ENCODE results near the gene ASPHD2.
A peak's percentile ranks its signal among the peaks of the same experiment; 100 is the strongest.
"Not testable (repeated sequence)": the region's sequence is repeated elsewhere in the genome, so short reads cannot be mapped to it uniquely, and the experiment has no call there.

Gene ASPHD2

DNA sequence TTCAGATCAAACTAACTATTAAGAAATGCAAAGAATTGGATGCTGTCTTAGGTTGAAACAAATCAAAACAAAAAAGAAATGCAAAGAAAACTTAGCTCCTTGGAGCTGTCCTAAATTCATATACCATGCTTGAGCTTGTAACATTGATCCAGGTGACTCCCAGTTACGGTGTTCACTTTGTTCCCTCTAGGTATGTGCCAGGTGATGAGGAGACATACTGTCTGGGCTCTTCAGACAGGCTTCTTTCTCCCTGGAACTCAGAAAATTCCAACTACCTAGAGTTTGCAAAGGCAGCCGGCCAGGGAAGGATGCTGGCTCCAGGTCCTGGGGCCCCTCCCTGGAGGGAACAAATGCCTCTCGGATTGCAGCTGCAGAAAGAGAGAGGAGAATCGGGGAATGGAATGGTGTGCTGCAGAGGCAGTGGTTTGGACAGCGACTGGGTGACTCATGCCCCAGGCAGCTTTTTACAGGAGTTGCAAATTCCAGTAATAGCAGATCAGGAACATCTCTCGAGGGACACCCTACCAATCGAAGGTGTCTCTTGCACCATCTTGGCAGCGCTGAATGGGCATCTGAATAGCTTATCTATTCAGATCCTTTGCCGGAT, 12.3 kb upstream of the ASPHD2 start:
- no peak for DNase-seq

DNA sequence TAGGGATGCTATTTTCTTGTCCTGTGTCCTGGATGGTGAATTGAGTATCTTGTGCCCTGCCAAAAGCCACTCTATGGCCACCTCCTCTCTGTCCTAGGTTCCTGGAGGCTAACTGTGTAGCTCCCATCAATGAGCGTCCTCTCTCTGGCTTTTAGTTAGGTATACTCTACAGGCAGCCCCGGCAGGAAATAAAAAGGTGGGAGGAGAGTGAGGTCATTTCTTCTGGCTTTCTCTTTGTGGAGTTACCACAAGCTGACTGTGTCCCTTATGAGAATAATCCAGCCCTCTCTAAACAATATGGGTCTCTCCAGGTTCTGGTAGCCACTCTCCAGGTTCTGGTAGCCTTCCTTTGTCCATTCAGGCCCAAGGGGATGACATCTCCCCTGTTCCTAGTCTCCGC, 11.7 kb upstream of the ASPHD2 start:
- no peak for DNase-seq

DNA sequence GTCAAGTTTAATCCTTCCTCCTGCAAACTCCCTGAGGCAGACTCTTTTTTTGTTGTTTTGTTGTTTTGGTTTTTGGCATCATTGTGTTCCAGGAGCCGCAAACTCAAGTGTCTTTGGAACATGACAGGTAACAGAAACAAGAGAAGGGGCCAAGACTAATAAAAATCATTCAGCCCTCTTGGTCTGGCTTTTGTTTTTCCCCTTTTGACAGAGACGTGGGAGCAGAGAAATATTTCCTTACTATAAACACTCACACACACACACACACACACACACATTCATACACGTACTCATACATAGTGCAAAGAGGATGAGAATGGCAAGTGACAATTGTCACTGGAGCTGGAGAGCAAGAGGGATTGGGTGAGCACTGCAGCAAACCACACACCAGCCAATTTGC, 10.4 kb upstream of the ASPHD2 start:
- no peak for DNase-seq

DNA sequence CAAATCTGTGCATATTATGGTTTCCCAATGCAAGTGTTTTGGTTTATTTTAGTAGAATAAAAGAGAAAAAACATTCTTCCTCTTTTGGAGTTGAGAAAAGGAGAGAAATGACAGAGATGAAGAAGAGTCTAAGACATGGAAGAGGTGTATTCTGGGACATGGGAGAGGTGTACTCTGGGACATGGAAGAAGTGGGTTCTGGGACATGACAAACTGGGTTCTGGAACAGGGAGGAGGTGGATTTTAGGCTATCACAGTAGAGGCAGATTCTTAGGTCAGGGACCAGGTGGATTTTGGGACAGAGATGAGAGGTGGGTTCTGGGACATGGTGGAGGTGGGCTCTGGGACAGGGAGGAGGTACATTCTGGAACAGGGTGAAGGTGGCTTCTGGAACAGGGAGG, 2.1 kb upstream of the ASPHD2 start:
- no peak for DNase-seq

DNA sequence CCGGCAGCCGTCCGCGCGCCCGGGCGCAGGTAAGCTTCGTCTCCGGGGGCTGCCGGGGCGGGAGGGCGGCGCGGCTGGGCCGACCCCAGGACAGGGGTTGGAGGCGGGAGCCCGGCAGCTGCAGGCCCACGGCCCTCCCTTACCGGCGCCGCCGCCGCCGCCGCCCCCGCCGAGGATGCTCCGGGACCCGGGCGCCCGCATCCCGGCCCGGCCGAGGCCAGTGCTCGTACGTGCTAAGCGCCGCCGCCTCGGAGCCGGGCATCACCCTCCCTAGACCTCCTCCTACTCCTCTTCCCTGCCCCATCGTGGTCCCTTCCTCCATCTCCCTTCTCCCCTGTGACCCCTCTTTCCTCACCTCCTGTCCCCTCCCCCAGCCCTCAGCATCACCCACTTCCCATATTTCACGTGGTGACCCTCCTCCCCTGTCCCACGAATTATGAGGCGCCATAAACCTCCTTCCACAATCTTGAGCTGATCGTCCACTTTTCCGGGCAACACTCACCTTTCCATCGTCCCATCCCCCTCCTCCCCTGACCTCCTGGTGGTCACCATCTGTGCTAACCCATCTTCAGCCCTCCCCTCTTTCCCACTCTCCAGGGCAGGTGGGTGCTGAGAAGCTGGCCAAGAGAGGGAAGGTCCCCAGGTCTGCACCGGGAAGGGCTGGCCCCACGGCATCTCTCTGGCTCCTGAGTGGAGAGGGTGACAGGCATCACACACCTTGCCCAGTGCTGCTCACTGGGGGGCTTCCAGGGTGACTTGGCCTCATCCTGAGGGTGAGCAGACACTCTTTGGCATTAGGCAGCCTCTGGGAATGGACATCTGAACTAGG, 612 bp downstream of the ASPHD2 start:
- DNase-seq = no peak

DNA sequence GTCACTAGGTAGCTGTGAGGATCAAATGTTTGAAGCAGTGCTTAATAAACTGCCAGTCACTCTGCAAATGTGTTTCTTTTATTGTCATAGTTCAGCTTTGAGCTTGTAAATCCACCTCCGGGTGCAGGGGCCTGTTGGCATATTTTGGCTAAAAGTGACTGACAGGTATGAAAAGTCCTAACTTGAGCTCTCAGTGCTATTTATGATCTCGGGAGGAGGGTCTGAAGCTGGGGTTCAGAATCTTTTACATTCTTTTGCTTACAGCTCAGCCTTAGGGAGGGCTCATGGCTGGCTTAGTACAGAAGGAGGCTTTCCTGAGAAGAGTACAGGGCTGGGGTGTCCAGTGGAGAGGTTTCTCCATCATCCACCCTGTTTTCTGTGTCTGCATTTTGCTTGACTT, 1.5 kb downstream of the ASPHD2 start:
- no peak for DNase-seq

DNA sequence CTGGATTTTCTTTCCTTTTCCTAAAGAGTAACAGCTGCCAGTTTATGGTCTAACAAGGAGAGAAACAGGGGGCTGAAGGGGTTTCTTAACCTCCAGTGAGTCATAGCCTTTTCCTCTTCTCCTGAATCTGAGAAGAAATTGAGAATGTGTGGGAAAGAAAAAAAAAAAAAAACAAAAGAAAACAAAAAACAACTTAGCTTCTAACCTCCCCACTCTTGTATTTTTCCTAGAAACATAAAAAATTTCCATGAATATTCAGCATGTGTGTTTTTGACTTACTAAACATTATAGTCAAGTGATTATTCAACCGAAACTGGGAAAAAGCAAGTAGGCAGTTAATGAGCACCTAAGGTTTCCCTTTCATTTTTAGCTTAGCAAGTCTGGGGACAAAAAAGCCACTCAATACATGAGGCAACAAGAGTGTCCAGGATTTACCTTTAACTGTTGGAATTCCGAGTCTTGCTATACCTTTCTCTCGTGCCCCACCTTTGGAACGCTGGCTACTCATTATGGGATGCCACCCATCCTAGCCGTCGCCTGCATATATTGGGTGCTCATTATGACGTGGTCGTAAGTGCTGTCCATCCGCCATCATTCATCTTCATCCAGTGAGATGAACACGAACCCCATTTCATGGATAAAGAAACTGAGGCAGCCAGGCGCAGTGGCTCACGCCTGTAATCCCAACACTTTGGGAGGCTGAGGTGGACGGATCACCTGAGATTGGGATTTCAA, 2.4 kb downstream of the ASPHD2 start:
- DNase-seq = no peak

DNA sequence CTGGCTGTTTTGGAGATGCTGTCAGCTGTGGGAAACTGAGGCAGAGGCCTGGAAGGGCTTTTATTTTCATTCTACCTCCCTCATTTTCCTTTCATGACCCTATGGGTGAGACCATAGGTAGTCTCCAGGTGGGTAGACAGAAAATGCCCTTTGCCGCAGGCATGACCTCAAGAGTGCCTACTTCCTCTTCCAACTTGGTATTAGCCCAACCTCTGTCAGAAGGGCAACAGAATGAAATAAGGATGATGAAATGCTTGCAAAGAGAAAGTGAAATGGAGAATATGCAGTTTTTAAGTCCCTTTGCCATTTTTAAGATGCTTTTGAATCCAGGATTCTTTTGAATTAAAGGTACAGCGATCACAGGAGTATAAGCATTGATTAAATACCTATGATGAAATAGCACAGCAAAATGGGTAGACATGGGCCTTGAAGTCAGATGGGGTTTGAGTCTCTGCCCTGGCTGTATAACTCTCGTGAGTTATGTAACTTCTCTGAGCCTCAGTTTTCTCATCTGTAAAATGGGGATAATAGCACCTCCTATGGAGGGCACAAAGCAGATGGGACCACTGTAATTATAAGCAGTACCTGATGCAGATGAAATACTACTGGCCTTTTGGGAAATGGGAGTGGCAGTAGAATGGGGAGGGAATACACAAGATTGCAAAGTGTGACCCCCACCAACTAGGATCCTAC, 3.7 kb downstream of the ASPHD2 start:
- DNase-seq = no peak

DNA sequence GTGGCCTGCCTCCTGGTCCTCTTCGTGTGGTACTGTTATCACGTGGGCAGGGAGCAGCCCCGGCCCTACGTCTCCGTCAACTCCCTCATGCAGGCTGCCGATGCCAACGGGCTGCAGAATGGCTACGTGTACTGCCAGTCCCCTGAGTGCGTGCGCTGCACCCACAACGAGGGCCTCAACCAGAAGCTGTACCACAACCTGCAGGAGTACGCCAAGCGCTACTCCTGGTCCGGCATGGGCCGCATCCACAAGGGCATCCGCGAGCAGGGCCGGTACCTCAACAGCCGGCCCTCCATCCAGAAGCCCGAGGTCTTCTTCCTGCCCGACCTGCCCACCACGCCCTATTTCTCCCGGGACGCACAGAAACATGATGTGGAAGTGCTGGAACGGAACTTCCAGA, 4.7 kb downstream of the ASPHD2 start:
- DNase-seq = no peak

DNA sequence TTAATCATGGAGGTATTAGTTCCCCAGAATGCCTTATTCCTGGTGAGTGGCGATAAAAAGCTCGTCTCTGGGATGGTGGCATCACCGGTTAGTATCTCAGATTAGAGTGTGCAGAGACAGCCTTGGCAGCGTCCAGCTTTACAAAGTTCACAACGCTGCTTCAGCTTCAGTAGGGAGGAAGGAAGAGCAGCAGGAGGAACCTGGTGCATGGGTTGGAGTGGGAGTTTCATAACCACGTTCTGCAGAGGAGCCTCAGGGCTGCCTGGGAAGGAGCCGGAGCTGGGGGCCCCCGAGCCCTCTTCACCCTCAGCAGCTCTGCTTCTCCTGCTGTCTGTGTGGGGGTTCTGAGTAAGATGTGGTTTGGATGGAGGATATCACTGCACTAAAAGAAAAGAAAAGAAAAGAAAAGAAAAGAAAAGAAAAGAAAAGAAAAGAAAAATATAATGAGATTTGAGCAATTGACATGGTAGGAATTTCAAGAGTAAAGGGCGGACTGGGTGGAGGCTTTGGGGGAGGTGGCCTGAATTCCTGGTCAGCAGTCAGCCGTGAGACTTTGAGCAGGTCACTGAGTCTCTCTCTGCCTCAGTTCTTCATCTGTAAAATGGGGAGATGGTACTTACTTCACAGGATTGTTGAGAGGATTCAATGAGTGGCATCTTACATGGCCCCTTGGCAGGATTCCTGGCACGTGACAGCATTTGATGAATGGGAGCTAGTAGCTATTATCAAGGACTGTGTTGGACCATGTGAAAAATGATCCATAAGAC, 6.5 kb downstream of the ASPHD2 start:
- DNase-seq = no peak

DNA sequence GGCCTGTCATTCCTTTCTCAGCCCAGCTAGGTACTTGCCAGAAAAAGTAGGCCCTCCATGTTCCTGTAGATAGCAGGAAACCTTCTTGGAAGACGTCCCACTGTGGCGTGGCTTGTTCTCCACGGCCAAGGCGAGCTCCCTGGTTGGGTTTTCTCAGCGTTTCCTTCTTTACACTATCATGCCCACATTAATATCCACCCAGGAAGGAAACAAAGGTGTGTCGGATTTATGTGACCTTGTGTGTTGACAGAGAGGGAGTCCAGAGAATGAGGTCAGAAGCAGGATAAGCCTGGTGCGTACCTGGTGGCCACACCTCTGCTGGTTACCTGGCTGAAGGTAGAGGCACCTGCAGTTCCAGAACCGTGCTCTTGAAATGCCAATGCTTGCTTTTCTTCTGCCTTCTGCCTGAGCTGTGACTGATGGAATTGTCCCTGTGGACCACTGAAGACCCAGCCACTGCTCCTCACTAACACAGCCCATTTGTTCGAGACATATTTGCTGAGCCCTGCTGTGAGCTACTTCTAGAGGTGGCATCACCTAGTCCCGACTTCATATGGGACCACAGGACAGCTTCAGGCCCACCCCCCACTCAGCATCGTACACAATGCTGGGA, 7.9 kb downstream of the ASPHD2 start:
- DNase-seq = no peak

DNA sequence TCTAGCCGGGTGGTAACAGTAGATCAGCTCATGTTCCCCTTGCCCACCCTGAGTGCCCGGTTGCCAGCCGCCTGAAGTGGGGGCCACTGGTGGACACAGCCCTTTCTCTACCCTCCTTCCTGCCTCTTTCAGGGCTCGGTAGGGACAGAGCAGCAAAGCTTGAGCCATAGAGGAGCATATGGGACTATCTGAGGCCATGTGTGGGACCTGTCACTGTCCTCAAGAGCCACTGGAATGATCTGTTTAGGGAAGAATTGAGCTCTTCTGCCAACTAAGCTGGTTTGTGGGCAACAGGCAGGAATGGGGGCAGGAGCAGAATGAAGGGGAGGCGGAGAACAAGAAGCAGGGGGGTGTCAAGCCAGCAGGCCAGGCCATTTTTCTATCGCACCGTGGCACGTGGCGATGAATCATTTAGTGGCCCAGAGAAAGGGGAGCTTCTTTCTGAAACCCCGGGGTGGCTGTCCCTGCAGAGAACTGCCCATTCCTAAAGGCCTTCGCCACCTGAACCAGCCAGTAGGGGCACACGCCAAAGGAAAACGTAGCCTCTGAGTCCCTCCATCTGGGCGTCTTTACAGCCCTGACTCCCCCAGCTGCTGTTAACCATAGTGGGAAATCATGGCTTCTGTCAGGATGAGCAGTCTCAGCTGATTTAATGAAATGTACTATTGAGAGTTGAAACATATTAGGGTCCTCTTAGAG, 8.8 kb downstream of the ASPHD2 start:
- no peak for DNase-seq

DNA sequence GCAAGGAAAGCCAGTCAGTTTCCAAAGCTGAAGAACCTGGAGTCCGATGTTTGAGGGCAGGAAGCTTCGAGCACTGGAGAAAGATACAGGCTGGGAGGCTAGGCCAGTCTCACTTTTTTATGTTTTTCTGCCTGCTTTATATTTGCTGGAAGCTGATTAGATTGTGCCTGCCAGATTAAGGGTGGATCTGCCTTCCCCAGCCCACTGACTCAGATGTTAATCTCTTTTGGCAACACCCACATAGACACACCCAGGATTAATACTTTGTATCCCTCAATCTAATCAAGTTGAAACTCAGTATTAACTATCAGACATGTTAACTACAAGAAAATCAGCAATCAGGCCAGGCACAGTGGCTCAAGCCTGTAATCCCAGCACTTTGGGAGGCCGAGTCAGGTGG, 9.7 kb downstream of the ASPHD2 start:
- not testable (repeated sequence) for DNase-seq

DNA sequence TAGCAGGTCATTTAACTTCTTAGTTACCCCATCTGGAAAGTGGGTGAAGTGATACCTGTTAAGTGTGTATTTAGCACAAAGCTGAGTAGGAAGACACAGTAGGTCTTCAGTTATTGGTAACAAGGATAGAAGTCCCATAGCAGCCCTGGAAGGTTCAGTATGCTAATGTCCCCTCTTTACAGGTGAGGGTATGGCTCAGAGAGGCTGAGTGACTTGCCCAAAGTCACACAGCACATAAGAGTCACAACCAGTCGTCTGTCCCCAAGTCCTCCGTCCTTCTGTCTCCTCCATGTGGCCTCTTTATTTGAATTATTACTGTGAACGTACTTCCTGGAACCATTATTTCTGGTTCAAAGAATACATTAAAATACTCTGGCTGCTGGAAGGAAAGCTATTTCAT, 10.5 kb downstream of the ASPHD2 start:
- no peak for DNase-seq

DNA sequence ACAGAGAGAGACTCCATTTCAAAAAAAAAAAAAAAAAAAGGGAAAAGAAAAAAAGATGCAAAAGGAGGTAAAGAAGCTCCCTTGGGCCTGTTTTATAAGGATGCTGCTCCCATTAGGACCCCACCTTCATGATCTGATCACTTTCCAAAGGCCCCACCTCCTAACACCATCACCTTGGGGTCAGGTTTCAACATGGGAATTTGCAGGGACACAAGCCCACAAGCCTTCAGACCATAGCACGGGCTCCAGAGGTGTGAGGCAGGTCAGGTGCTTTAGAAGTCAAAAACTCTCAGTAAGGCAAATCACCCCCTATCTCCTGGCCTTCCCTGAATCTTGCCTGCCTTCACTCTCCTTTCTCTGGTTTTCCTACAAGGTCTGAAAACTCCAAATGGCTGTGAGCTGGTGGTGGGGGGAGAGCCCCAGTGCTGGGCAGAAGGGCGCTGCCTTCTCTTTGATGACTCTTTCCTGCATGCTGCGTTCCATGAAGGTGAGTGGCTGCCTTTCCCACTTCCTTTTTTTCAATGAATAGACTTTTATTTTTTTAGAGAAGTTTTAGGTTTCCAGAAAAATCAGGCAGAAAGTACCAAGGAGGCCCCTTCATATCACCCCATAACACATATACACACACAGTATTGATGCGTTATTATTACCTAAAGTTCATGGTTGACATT, 13.2 kb downstream of the ASPHD2 start:
- DNase-seq = no peak

DNA sequence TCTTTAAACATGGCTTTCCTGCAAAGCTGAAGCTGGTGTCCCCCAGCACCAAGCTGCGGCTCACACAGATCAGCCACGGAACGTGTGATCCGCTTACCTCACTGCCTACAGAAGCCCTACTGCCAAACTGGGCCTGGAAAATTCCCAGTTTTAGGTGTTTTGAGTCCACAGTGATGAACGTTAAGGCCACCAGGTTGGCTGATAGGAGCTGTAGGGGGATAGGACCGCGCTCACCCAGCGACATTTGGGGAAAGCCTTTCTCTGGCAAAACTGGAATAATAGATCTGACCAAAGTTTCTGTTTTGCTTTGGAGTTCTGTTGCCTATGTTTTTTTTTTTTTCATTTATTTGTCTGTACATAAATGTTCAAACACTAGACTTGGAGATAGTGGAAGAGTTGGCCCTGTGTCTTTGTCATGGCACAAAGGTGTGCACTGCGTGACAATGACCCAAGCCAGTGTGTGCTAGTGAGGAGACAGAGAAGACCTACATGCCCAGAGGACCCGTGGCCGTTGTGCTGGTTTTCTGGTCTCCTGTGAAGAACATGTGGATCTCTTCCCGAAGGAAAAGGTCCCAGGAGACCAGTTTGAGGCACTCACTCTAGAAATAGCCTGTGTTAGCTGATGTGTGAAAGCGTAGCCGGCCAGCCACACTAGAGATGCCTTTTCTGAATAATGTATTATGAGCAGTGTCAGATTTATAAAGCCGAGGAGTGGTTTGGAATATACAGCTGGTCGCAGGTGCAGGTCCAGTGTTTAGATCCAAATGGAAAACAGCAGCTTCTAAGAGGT, 15.0 kb downstream of the ASPHD2 start:
- no peak for DNase-seq

DNA sequence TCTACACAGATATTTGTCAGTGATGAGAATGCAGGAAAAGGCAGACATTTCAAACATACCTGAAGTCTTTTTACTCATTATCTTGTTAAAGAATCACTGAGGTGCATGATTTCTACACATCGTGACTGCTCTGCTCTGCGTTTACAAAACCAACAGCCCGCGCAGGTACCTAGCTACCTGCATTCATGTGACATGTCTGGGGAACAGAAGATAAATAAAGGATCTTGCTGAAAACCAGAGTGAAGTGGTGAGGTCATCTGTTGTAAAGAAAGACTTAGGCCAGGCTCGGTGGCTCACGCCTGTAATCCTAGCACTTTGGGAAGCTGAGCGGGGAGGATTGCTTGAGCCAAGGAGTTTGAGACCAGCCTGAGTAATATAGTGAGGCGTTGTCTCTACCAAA, 15.7 kb downstream of the ASPHD2 start:
- DNase-seq = no peak

DNA sequence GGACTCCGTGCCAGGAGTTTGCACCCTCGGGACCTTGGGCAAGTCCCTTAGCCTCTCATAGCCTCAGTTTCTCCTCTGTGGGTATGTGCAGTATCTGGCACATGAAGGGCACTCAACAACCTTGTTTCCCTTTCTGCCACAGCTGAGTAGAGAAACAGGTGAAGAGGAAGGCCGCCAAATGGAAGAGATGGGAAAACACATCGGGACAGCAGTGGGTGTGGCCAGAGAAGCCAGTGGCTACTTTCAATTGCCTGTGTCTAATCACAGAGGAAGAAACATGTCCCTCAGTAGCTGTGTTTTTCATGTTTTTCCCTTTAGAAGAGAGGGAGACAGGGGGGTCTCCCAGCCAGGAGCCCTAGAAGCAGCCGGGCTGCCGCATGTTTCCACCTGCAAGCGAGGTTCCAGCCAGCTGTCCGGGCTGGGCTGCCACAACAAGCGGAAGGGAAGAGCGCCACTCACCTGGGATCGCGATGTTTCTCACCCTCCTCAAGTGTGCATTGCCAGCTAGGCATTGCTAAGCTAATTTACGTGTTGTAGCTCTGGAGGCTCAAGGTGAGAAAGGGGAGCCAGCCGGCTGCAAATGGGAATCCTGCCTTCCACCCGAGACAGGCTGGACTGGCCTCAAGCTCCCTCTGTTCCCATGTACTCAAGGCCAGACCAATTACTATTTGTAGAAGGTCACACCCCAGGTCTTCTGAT, 16.7 kb downstream of the ASPHD2 start:
- peak; percentile 0 for DNase-seq

DNA sequence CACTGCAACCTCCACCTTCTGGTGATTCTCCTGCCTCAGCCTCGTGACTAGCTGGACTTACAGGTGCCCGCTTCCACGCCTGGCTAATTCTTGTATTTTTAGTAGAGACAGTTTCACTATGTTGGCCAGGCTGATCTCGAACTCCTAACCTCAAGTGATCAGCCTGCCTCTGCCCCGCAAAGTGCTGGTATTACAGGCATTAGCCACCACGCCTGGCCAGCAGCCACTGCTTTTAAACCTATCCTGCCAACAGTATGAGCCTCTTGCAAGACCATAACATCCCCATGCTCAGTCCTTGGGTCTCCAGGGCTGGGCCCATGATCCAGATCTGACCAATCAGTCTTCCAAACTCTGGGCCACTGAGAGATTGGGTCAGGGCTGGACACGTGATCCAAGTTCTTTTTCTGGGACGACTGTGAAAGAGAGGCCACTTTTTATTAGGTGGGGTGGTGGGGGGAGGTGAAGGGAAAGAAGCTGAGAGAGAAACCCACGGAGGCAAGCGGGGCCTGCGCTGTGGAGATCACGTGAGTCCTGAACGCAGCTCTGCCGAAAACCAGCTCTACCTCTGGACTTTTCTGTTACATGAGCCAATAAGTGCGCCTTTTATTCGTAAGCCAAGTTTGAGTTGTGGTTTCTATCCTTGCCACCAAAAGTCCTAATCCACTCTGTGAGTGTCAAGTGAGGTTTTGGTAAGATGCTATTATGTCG, 17.9 kb downstream of the ASPHD2 start:
- DNase-seq = no peak
